GM19025 (cell line): ENCODE results near the gene ELAVL4.

Source experiments
- ATAC-seq: cut with Tn5 transposase; IDR thresholded peaks from one replicate; pipeline ENCODE4 v1.9.1; 2021; ENCODE audit warnings: mild to moderate bottlenecking, low read depth, moderate library complexity; ENCODE audit not compliant: unreplicated experiment

ELAVL4 gene

DNA sequence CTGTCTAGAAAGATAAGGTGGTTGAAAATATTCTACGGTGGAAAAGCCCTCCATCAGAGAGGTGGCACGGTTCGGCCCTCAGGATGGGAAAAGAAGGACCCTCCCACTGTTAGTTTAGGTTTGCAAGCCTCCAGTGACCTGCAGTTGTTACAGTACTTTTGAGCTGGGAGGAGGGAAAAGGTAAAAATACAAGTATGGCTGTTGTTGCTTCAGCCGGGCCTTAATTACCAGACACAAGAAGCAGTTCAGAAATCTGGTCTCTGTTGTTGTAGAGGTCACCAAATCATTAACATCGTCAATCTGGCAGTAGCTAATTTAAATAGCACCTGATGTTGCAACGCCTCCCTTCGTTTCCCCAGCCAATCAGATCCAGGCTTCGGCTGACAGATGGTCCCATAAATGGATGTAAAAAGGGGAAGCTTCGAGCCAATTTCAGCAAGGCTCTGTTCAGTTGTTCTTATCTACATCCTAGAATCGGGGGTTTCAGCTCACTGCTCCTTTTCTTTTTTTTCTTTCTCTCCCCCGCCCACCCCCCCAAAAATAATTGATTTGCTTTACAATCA, at the start of gene ELAVL4:
TSS of gene ELAVL4 (plus strand) at position 424 of the 563 bp plus-strand sequence. CDS start 270 bp downstream, outside the sequence.
- ATAC-seq, result no peak

DNA sequence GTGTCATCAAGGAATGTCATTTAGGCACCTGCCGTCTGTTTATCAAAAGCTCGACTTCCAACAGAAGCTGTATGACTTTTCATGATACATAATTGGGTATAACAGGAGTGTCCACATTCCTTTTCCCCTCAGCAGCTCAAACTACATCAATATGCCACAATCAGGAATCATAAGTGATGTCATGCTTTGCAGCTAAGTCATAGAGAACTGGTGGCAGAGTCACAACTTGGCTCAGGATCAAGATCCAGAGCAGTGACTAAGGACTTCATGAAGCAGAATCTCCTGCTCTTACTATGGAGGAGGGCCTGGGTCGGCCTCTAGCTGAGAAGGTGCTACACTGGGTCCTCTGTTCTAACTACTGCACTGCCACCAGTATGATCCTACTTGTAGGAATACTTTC, 48.4 kb upstream of the ELAVL4 start:
- ATAC-seq, result no peak

DNA sequence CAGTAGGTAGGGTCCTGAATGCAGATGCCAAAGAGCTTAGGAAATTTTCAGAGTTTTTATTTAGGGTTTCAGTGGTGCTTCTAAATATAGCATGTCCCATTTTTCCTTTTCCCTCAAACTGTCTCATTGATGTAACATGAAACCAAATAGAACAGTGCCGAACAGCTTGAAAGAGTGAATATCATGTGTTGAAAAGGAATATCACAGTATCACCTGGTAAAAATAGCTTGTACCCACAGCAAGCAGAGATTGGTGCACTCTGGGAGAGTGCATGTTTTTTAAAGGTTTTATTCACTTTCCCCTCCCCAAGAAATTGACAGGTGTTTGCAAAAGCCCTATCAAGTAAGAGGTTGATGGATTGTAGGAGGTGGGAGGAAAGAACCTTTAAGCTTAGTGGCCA, 41.9 kb upstream of the ELAVL4 start:
- ATAC-seq, result no peak

DNA sequence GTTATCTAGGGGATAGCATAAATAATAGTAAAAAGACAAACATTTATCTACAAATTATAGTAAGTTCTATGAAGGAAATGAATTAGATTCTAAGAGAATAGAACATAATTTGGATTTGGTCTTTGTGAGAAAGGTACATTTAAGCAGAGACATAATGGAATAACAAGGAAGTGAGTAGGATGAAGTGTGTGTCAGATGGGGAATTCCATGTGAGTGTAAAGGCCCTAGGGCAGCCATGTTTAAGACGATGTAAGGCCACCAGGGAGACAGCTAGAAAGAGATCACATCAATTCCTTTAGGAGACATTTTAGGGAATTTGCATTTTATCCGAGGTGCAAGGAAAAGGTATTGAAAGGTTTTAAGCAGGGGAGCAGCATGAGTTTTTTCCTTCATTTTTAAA, 33.8 kb upstream of the ELAVL4 start:
- no peak for ATAC-seq

DNA sequence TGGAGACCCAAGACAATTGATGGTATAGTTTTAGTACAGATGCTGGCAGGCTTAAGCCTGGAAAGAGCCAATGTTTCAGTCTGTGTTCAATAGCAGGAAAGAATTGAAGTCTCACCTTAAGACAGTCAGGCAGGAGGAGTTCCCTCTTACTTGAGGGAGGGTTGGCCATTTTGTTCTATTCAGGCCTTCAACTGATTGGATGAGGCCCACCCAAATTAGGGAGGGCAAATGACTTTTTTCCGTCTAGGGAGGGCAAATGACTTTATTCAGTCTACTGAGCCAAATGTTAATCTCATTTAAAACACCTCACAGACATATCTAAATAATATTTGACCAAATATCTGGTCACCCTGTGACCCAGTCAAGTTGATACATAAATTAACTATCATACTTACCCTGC, 31.4 kb upstream of the ELAVL4 start:
- no peak for ATAC-seq

DNA sequence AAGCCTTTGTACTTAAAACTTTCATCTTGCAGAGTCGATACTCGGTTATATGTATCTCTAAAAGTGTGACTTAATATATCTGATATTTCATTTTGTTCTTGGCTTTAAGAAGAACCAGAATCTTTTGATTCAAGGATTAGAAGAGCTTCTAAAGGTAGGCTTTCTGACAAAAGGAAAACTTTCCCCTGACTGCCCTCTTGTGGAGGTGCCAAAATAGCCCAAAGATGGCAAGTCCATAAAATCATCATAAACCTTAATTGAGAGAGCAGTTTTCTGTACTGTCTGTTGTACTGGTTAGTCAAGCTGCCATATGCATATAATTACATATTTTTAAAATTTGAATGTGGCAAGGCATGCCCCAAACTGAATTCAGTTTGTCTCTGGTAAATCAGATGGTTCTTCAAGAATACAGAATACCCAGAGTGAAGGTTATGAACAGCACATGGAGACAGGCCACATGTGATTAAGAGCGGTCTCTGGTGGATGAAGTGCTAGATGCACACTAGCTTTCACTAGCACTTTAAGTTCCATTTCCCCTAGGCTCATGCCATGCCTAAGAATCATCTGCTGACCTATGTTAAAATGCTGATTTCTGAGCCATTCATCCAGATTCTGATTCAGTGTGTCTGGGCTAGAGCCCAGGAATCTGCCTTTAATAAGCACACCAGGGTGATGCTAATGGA, 27.7 kb upstream of the ELAVL4 start:
- no peak for ATAC-seq

DNA sequence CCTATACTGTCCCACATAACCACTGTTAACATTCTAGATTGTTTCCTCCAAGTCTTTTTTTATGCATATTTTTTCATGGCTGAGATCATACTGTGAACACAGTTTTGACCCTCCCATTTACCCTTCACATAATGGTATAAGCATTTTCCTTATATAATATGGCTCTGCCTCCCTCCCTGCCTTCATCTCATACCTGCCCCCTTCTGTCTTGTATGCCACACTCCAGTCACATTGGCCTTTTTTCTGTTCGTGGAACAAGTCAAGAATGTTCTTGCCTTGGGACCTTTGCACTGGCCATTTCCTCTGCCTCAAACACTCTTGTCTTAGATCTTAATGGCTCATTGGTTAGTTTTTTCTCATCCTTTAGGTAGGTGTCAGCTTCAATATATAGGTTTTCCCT, 24.3 kb upstream of the ELAVL4 start:
- no peak for ATAC-seq

DNA sequence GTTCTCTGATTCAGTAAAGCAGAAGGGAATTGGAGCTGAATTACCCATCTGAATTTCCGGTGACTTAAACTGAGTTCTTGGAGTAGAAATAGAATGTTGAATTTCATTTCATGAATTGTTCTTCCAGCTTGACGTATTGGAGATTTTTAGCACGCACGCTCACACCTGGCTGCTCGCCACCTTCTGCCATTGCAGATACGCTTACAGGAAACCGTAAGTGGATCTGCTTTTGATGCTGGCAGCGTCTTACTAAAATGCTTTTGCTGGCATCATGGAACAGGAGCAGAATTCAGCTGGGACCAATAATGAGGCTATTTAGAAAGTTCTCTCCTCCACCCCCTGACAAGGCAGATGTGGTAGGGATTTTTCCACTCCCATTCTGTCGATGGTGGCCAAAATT, 17.7 kb upstream of the ELAVL4 start:
- ATAC-seq, result no peak

DNA sequence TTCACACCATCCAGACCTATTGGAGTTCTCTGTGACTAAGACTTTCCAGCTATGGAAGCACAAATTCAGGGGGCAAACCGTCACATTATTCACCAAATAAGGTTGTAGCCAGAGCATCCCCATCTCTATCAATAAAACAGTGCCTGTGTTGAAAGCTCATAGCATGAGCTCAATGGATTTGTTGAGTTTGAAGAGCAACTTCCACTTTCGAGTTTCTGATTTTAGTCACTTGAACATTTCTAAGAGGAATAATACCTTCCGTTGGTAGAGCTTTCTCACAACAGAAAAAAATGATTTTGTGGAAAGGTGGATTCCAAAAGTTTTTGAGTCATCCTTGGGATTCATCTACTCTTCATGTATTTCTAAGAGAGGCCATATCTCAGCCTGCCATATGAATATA, 13.0 kb upstream of the ELAVL4 start:
- no peak for ATAC-seq

DNA sequence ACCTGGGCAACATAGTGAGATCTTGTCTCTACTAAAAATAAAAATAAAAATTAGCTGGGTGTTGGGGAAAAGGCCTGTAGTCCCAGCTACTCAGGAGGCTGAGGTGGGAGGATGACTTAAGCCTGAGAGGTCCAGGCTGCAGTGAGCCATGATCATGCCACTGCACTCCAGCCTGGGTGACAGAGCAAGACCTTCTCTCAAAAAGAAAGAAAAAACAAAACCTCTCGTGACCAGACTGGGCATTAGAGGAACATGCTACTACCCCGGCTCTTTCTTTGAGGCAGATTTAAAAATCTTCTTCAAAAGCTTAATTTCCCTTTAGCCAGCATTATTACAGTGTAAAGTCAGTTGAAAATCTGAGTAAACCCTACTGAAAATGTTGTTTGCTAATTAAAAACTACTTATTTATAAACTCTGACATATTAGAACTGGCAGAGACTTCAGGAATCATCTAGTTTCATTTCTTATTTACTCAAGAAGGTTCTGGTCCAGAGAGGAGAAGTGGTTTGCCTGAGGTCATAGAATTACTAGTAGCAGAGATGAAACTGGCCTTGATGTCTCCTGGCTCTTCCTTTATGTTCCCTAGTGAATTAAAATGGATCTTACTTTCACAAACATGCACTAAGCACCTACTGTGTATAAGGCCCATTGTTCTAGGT, 11.6 kb upstream of the ELAVL4 start:
- ATAC-seq, result no peak

DNA sequence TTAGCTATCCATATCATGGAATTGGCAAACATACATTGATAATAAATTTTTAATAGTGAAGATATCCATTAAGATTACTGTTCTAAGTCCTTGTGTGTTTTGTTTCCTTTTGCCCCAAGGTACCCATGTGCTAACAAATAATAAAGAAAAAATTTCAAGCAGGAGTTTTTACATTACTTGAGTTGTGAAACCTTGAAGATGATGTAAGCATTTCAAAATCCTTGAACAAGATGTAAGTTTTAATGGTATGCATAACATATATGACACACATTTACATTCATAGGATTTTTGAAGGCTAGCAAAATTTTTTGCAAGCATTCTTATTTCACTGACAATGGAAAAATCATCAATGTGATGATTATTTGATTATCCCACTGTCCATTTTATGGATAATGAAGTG, 10.9 kb upstream of the ELAVL4 start:
- no peak for ATAC-seq

DNA sequence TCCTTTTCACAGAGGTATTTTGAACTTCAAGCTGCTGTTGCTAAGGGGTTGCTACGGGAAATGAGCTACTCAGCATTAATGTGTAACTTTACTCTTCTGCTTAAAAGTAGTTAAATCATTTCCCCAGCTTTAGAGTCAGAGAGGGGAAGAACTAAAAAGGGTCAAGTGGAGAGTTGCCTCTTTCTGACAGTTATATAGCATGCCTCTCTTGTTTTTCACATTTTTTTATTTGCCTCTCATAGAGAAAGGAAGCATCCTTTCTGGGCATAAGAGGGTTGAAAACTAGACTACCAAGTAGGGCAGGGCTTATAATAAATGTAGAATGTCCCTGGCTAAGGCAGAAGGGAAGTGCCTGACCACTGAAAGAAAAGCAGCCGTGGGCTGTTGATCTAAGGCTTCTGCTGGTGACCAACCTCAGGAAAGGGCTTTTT, 10.1 kb upstream of the ELAVL4 start:
- no peak for ATAC-seq

DNA sequence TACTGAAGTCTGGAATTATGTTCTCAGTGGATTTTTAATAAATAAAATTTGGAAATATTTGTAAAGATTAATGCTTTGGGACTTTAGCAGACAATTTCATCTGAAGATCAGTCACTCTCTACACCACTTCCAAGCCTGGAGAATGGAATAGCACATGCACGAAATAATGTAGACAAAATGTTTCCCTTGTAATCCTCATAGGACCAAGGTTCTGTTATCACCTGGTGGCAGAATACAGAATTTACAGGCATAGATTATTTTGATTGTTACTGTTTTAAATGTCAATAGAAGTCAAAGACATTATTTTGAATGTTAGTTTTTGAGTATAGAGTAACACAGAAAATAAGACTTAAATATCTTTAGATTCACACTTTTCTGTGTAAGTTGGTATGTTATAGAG, 9.1 kb upstream of the ELAVL4 start:
- no peak for ATAC-seq

DNA sequence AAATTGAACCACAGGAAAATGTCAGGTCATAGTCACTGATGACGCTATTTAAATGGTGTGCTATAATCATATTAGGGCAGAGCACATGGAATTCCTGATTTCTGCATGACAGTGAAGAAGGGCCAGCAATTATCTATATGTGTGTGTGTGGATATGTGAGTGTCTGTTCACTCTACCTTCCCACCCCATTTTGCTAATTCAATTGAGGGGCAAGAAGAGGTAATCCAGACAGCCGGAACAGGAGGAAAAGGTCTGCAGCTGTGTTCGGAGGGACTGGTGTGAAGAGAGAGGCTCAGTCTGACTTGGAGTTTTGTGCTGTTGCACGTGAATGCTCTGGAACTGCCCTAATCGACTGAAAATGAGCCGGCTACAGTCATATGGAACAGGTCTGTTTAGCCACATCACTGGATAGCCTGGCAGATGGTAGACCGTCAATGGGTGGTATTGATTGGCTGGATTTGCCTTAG, 5.1 kb upstream of the ELAVL4 start:
- ATAC-seq, result no peak

DNA sequence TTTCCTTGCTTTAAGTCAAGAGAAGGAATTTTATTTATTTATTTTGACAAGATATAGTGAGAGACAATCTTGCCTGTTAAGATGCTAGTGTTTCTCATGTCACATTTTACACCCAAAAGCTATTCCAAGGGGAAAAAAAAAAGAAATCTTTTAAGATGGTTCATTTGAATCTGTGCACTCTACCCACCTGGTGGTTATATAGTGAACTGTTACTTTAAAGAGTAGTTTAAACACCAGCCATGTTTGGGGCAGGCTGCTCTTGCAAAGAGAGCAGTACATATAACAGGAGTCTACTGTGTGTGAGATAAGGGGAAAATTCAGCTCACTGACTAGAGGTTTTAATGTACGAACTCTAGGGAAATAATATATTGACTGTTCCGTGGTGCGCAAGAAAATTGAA, 3.3 kb upstream of the ELAVL4 start:
- ATAC-seq, result no peak

DNA sequence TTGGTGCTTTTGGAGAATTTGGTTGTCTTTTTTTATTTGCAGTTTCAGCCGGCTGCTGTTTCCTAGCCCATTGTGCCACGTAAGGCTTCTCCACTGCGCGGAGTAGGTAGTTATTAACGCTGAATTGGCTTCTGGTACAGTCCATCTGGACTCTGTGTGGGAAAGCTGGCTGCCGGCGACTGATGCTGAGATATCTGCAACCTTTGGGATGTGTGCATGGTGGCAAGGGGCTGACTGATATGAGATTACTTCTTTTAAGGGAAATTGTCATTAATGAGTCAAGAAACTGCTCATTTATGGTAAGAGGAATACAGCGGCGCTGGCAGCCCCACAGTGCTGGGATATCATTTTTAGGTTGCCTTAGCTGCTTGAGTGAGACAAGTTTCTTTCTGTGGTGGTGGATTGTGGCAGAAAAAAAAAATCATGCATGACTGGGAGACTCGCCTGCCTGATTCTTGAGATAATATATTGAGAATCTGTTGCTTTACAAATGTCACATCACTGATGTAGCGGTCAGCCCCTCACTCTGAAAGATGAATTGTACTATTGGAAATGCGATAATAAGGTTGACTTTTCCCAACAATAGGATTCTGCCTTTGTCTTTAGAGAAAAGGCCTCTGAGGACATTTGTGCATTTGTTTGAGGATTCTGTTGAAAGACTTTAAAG, 2.5 kb upstream of the ELAVL4 start:
- no peak for ATAC-seq

DNA sequence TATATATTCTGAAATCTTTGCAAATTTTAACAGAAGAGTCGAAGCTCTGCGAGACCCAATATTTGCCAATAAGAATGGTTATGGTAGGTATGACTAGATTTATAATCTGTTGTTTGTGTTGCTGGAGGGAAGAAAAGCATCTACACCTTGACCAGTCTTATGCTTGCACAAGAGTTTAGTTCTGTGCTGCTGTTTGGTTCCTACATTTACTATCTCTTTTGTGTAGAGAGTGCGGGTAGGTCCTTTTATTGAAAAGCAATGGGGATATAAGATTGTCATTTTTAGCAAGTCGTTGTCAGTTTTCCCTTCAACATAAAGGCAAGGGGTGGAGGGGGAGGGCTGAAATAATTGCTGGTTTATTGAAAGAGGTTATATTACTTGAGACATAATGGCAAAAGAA, 396 bp downstream of the ELAVL4 start:
- ATAC-seq, result no peak

DNA sequence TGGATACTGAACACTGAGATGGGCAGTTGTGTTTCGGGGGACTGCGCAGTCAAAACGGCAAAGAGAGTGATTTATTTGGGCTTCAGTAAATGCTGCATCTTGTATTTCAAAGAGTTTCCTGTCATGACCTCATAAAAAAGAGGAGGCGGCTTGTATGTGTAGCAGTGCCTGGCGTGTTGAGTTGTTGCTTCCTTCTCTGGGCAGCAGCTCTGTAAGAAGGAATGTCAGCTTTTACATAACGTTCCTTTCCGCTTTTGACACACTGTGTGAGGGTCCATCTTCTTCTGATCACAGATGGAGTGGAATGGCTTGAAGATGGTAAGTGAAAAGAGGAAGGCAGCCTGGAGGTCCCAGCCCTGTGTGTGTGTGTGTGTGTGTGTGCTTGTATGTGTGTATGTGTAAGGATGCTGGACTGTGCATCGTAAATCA, 941 bp downstream of the ELAVL4 start:
- ATAC-seq, result no peak

DNA sequence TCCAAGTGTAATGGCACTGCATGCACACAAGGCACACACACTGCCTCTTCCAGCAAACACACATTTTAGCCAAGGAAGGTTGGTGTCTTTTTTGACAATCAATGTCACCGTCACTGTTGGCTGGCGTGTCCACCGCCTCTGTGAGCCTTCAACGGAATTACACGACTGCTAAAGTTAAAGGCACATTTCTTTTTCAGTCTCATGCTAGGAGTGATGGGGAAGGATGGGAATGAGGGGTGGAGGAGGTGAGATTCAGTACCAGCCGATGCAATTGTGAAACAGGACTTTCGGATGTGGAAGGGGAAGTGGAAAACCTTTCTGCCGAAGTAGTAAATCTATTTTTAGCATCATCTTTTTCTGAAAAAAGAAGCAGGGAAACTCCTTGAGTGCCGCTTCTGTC, 1.4 kb downstream of the ELAVL4 start:
- ATAC-seq, result no peak

DNA sequence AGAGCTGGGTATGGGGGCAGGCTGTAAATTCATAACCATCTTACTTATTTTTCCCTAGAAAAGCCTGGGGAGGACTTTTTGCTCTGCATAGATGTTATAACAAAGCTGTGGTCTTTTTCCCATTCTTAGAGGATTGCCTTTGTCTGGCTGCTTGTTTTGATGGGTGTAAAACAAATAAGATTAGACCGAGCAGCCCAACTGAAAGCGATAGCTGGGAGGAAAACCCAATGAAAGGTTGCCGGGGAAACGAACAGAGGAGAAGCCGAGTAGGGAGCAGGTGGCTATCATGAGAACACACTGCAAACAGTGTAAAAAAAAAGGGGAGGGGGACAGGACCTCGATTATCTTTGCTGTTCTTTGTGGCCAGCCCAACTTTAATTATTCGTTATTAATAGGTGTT, 1.9 kb downstream of the ELAVL4 start:
- ATAC-seq, result no peak

DNA sequence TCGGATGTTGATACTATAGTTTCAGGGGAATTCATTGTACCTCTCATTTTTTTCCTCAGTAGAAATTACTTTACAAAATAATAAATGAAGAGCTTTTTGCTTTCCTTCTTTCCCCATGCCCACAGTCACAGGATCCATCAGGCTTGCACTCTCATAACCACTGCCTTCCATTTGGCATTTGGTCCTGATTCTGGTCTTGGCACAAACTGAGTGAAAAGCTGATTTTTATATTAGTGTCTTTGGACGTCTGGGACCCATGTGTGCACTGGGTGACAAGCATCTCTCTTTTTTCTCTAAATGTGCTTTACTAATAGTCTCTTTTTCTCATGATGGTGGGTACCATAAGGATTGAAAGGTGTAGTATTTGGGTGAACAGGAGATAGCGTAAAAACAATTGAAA, 2.8 kb downstream of the ELAVL4 start:
- ATAC-seq, result no peak
